HCT116 (cell line): ENCODE data around the gene ACKR3. TPM values are rescaled to one million over a fixed set of nuclear protein-coding genes. Genes with fewer than 3 reads are reported as not detected.

ENCODE experiments used
- ATAC-seq: fragments of 200-7000 bp; cut with Tn5 transposase; 2 replicates; pipeline ENCODE4 v1.9.1; 2020; ENCODE audit warnings: mild to moderate bottlenecking, moderate library complexity
- BruUV-seq: library from RNA; stranded (reverse); fragments of 400-500 nt; replicated peaks from 2 replicates; lab custom pipeline; 2021; lab: Mats Ljungman, UMichigan
- CTCF ChIA-PET: fragments of 300-600 bp; sonication (Branson Sonifier 250); formaldehyde crosslinking; loops from one replicate; lab custom pipeline; 2021; ENCODE audit warnings: antibody characterized with exemption; lab: Charles Lee
- POLR2A ChIA-PET: fragments of 300-600, 350-600 bp; sonication (Branson Sonifier 250); formaldehyde crosslinking; loops from one replicate; lab custom pipeline; 2021; ENCODE audit warnings: antibody characterized with exemption; lab: Charles Lee
- RAD21 ChIA-PET, 2 experiments: fragments of 300-600 bp; sonication (Branson Sonifier 250); formaldehyde crosslinking; loops; one replicate each; lab custom pipeline; 2023; ENCODE audit warnings: low total read pairs in 2 of 2; ENCODE audit not compliant: uncharacterized antibody in 2 of 2, unreplicated experiment in 2 of 2, low non-redundant PET in 1 of 2; lab: Charles Lee
- DNase-seq: peaks from one replicate; pipeline ENCODE4 v3.0.0-alpha.2; 2010; ENCODE audit warnings: low read depth, low spot score
- H2AFZ ChIP-seq: fragments of 200-600 bp; shearing (Covaris generic), sonication (generic); 2 replicates; pipeline ENCODE4 v1.6.1; 2017; ENCODE audit warnings: low read depth, mixed run types, mixed read lengths, antibody characterized with exemption, low read length; ENCODE audit not compliant: poor library complexity, severe bottlenecking
- H3K27ac ChIP-seq: 2 replicates; pipeline ENCODE4 v1.5.1; 2012; ENCODE audit warnings: low read depth, low read length
- H3K27me3 ChIP-seq: fragments of 200-600 bp; sonication (generic); 2 replicates; pipeline ENCODE4 v1.6.1; 2016; ENCODE audit warnings: mixed run types, low read length, mixed read lengths; ENCODE audit not compliant: insufficient read depth
- H3K36me3 ChIP-seq, 2 experiments: fragments of 200-500 bp in 1 of 2; fragments of 200-600 bp in 1 of 2; sonication (Bioruptor generic) in 1 of 2; sonication (generic) in 1 of 2; 2 replicates each; pipeline versions ENCODE4 v1.5.1 to v1.6.1; 2014 to 2016; ENCODE audit warnings: low read length in 2 of 2, inconsistent platforms in 1 of 2, mixed read lengths in 1 of 2, mixed run types in 1 of 2; ENCODE audit not compliant: insufficient read depth in 2 of 2, control insufficient read depth in 1 of 2
- H3K4me1 ChIP-seq, 2 experiments: fragments of 200-600 bp in 1 of 2; sonication (generic) in 1 of 2; 2 replicates each; pipeline versions ENCODE4 v1.5.1 to v1.6.1; 2012 to 2017; ENCODE audit warnings: low read length in 2 of 2, inconsistent platforms in 1 of 2, mild to moderate bottlenecking in 1 of 2, mixed read lengths in 1 of 2, mixed run types in 1 of 2, moderate library complexity in 1 of 2; ENCODE audit not compliant: insufficient read depth in 2 of 2, control insufficient read depth in 1 of 2
- H3K4me2 ChIP-seq: fragments of 200-600 bp; sonication (generic); 2 replicates; pipeline ENCODE4 v1.6.1; 2017; ENCODE audit warnings: mixed run types, low read length, mixed read lengths
- H3K4me3 ChIP-seq, 2 experiments: fragments of 200-600 bp in 1 of 2; sonication (generic) in 1 of 2; replicated peaks in 1 of 2; 2 replicates each; pipeline ENCODE4 v1.5.1; 2011 to 2016; ENCODE audit warnings: low read length in 2 of 2, control low read depth in 1 of 2, low read depth in 1 of 2, mild to moderate bottlenecking in 1 of 2, mixed read lengths in 1 of 2, mixed run types in 1 of 2
- H3K79me2 ChIP-seq: fragments of 200-600 bp; sonication (generic); 2 replicates; pipeline ENCODE4 v1.6.1; 2017; ENCODE audit warnings: mild to moderate bottlenecking, mixed run types, low read length, moderate library complexity, mixed read lengths; ENCODE audit not compliant: insufficient read depth
- H3K9ac ChIP-seq: fragments of 200-600 bp; sonication (generic); 2 replicates; pipeline ENCODE4 v1.6.1; 2016; ENCODE audit warnings: low read length, mixed read lengths
- H3K9me2 ChIP-seq: fragments of 200-600 bp; sonication (generic), shearing (Covaris generic); 2 replicates; pipeline ENCODE4 v1.6.1; 2017; ENCODE audit warnings: mixed run types, mild to moderate bottlenecking, moderate library complexity; ENCODE audit not compliant: insufficient read depth
- H3K9me3 ChIP-seq, 2 experiments: fragments of 200-500 bp in 1 of 2; fragments of 200-600 bp in 1 of 2; sonication (Bioruptor generic) in 1 of 2; sonication (generic) in 1 of 2; 2 replicates each; pipeline ENCODE4 v1.6.1; 2014 to 2017; ENCODE audit warnings: low read length in 2 of 2, mixed read lengths in 2 of 2, inconsistent platforms in 1 of 2, low read depth in 1 of 2, mild to moderate bottlenecking in 1 of 2, mixed run types in 1 of 2, moderate library complexity in 1 of 2; ENCODE audit not compliant: control insufficient read depth in 1 of 2, insufficient read depth in 1 of 2
- H4K20me1 ChIP-seq: fragments of 200-600 bp; sonication (generic), shearing (Covaris generic); 2 replicates; pipeline ENCODE4 v1.6.1; 2017; ENCODE audit warnings: mixed run types, mild to moderate bottlenecking, moderate library complexity; ENCODE audit not compliant: insufficient read depth
- CBX3 ChIP-seq: IDR thresholded peaks from 2 replicates; pipeline ENCODE4 v1.6.1; 2012; ENCODE audit warnings: low read depth
- CTCF ChIP-seq, 3 experiments: fragments of 200-600 bp in 1 of 3; sonication (generic) in 1 of 3; IDR thresholded peaks in 2 of 3; conservative IDR thresholded peaks in 1 of 3; 2 replicates each; pipeline ENCODE4 v1.5.1; 2012 to 2017; ENCODE audit warnings: low read depth in 2 of 3, low read length in 2 of 3, antibody characterized with exemption in 1 of 3, borderline replicate concordance in 1 of 3, control low read depth in 1 of 3, mild to moderate bottlenecking in 1 of 3, mixed read lengths in 1 of 3, mixed run types in 1 of 3, moderate library complexity in 1 of 3; ENCODE audit not compliant: insufficient read depth in 1 of 3
- EGR1 ChIP-seq: IDR thresholded peaks from 2 replicates; pipeline ENCODE4 v1.6.1; 2012; ENCODE audit warnings: low read depth
- ELF1 ChIP-seq: IDR thresholded peaks from 2 replicates; pipeline ENCODE4 v1.6.1; 2012; ENCODE audit warnings: low read depth, borderline replicate concordance
- EZH2 ChIP-seq: fragments of 200-600 bp; sonication (generic); IDR thresholded peaks from 2 replicates; pipeline ENCODE4 v1.6.1; 2017; ENCODE audit warnings: antibody characterized with exemption, mixed run types
- EZH2phosphoT487 ChIP-seq: fragments of 200-600 bp; IDR thresholded peaks from 2 replicates; pipeline ENCODE4 v1.6.1; 2018; ENCODE audit warnings: antibody characterized with exemption, borderline replicate concordance
- FOSL1 ChIP-seq: IDR thresholded peaks from 2 replicates; pipeline ENCODE4 v1.6.1; 2012; ENCODE audit warnings: low read depth
- JUND ChIP-seq: IDR thresholded peaks from 2 replicates; pipeline ENCODE4 v1.6.1; 2012
- MAX ChIP-seq: IDR thresholded peaks from 2 replicates; pipeline ENCODE4 v1.6.1; 2012
- POLR2A ChIP-seq: IDR thresholded peaks from 2 replicates; pipeline ENCODE4 v1.7.0; 2011; ENCODE audit warnings: borderline replicate concordance; ENCODE audit not compliant: insufficient read depth, insufficient read length; ENCODE audit errors: extremely low read depth
- POLR2AphosphoS5 ChIP-seq: IDR thresholded peaks from 2 replicates; pipeline ENCODE4 v1.6.1; 2011; ENCODE audit warnings: mild to moderate bottlenecking, low read depth, low read length, moderate library complexity
- REST ChIP-seq: IDR thresholded peaks from 2 replicates; pipeline ENCODE4 v1.6.1; 2012; ENCODE audit warnings: low read depth
- SRF ChIP-seq: IDR thresholded peaks from 2 replicates; pipeline ENCODE4 v1.6.1; 2012; ENCODE audit warnings: low read depth
- TCF7L2 ChIP-seq: IDR thresholded peaks from 2 replicates; pipeline ENCODE4 v1.7.0; 2011; ENCODE audit warnings: borderline replicate concordance, inconsistent platforms; ENCODE audit not compliant: insufficient read depth, insufficient read length; ENCODE audit errors: extremely low read depth
- ZBTB33 ChIP-seq: IDR thresholded peaks from 2 replicates; pipeline ENCODE4 v1.6.1; 2011; ENCODE audit warnings: mild to moderate bottlenecking, low read length, moderate library complexity; ENCODE audit not compliant: insufficient replicate concordance; ENCODE audit errors: extremely low read depth
- ZFX ChIP-seq: fragments of 450-650 bp; IDR thresholded peaks from 2 replicates; pipeline ENCODE4 v1.6.1; 2017
- ZNF274 ChIP-seq: fragments of 200-500 bp; sonication (Bioruptor generic); IDR thresholded peaks from 2 replicates; pipeline ENCODE4 v1.6.1; 2014; ENCODE audit warnings: mild to moderate bottlenecking, low read depth, low read length, inconsistent platforms
- intact Hi-C: fragments of 100-400 bp; cut with micrococcal nuclease; formaldehyde crosslinking; loops from 2 replicates; pipeline ENCODE4 v1.10.0; 2022
- total RNA-seq: library from RNA; stranded (reverse); gene quantifications from one replicate; pipeline ENCODE4 v1.2.1, GENCODE V29; 2021; ENCODE audit not compliant: unreplicated experiment

Gene ACKR3
- total RNA-seq, 1 experiment from 2014 or later: 0.20 TPM

GRCh38 chr2:236538242-236538641, 31.4 kb upstream of the ACKR3 start:
- BruUV-seq: no TSS peak
- H3K4me2 ChIP-seq: no peak overlapping the region
- no peaks in the 10 kb centered on the region for H3K79me2 ChIP-seq
- no peaks in the 10 kb centered on the region for H3K9me2 ChIP-seq
- H3K36me3 ChIP-seq: no peaks in the 10 kb centered on the region
- ChIA-PET RAD21 (no interaction called here), CTCF (no interaction called here), POLR2A (no interaction called here)
- no peaks in the 10 kb centered on the region for H3K4me1 ChIP-seq
- no peak for ATAC-seq
- no peaks in the 10 kb centered on the region for H4K20me1 ChIP-seq
- no peaks in the 10 kb centered on the region for H3K9me3 ChIP-seq
- intact Hi-C loops: no loop called here
- no peak overlapping the region for H2AFZ ChIP-seq
- no peak overlapping the region for H3K27ac ChIP-seq
- H3K4me3 ChIP-seq: no peak overlapping the region
- no peak overlapping the region for H3K9ac ChIP-seq
- TF ChIP-seq SRF (no peak), POLR2AphosphoS5 (no peak), CBX3 (no peak), EZH2phosphoT487 (no peak), ZFX (no peak), TCF7L2 (no peak), FOSL1 (no peak), JUND (no peak), POLR2A (no peak), EGR1 (no peak), ELF1 (no peak), ZNF274 (no peak), CTCF (IDR thresholded peaks at IDR 0.05 in 2 of 3, conservative IDR thresholded peaks at IDR 0.05 in 1 of 3; ENCODE audit: borderline replicate concordance in 1 of 3, insufficient read depth in 1 of 3, low read depth in 2 of 3, low read length in 2 of 3) (no peak), REST (no peak), ZBTB33 (no peak), EZH2 (no peak), MAX (no peak)
- H3K27me3 ChIP-seq: peaks cover 28% of the 10 kb centered on the region; the same call in 1 of the 2 replicates
- no peak for DNase-seq
